ENCODE data around the gene SYDE2.

SYDE2 gene

GRCh38 chr1:85208488-85208887, 7.7 kb upstream of the SYDE2 start:
- TF ChIP-seq CTCF (IDR thresholded peaks at IDR 0.05; ENCODE audit: low read depth, low read length) = no peak
- DNase-seq (ENCODE audit: extremely low read depth, low read depth) = no peak

GRCh38 chr1:85203573-85204171, 2.9 kb upstream of the SYDE2 start:
- DNase-seq (ENCODE audit: extremely low read depth, low read depth) = peak; percentile 55
- TF ChIP-seq CTCF (IDR thresholded peaks at IDR 0.05; ENCODE audit: low read depth, low read length) = no peak

GRCh38 chr1:85202864-85203255, 2.0 kb upstream of the SYDE2 start:
- no peak for DNase-seq (ENCODE audit: extremely low read depth, low read depth)
- TF ChIP-seq CTCF (IDR thresholded peaks at IDR 0.05; ENCODE audit: low read depth, low read length) = no peak

- DNase-seq (ENCODE audit: extremely low read depth, low read depth) = no peak
- TF ChIP-seq CTCF (IDR thresholded peaks at IDR 0.05; ENCODE audit: low read depth, low read length) = no peak
Observed at GRCh38 chr1:85202092-85202863, 1.5 kb upstream of the SYDE2 start.

GRCh38 chr1:85201340-85202091, 700 bp upstream of the SYDE2 start:
- DNase-seq (ENCODE audit: extremely low read depth, low read depth) = peak; percentile 18

GRCh38 chr1:85199667-85200462, 951 bp downstream of the SYDE2 start:
- no peak for TF ChIP-seq CTCF (IDR thresholded peaks at IDR 0.05; ENCODE audit: low read depth, low read length)
- no peak for DNase-seq (ENCODE audit: extremely low read depth, low read depth)

More at GRCh38 chr1:85201340-85202091, 700 bp upstream of the SYDE2 start:
- no peak for TF ChIP-seq CTCF (IDR thresholded peaks at IDR 0.05; ENCODE audit: low read depth, low read length)
